Measurements from ENCODE around the gene PLD5. TPM values are rescaled to one million over a fixed set of nuclear protein-coding genes. Genes with fewer than 3 reads are reported as not detected.

The PLD5 gene
- polyA plus RNA-seq, 1 of the 3 experiments (the other 2 are of a cell fraction): 0.08 TPM

DNA sequence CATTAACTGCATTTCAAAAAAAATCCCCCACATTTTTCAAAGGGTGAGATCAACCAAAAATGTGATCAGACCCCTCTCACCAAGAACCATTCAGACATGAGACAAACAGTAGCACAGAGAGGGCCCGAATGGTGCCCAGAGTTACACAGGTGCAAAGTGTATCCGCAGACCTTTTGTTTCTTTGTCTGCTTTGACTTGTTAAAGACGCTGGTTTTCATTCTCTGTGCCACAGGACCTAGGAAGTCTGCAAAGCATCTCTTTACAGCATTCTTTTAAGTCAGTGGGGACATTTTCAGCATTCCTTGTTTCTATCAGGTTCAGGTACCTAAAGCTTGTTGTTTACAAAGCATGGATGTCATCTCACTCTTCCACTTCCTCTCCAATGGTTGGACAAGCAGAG, 438.4 kb downstream of the PLD5 start (continued):
- TF ChIP-seq, protein P1, sequence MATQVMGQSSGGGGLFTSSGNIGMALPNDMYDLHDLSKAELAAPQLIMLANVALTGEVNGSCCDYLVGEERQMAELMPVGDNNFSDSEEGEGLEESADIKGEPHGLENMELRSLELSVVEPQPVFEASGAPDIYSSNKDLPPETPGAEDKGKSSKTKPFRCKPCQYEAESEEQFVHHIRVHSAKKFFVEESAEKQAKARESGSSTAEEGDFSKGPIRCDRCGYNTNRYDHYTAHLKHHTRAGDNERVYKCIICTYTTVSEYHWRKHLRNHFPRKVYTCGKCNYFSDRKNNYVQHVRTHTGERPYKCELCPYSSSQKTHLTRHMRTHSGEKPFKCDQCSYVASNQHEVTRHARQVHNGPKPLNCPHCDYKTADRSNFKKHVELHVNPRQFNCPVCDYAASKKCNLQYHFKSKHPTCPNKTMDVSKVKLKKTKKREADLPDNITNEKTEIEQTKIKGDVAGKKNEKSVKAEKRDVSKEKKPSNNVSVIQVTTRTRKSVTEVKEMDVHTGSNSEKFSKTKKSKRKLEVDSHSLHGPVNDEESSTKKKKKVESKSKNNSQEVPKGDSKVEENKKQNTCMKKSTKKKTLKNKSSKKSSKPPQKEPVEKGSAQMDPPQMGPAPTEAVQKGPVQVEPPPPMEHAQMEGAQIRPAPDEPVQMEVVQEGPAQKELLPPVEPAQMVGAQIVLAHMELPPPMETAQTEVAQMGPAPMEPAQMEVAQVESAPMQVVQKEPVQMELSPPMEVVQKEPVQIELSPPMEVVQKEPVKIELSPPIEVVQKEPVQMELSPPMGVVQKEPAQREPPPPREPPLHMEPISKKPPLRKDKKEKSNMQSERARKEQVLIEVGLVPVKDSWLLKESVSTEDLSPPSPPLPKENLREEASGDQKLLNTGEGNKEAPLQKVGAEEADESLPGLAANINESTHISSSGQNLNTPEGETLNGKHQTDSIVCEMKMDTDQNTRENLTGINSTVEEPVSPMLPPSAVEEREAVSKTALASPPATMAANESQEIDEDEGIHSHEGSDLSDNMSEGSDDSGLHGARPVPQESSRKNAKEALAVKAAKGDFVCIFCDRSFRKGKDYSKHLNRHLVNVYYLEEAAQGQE (IDR thresholded peaks at IDR 0.05; ENCODE audit: low read depth, low read length): no peak
- no peak for TF ChIP-seq NRF1 (IDR thresholded peaks at IDR 0.05; ENCODE audit: low read depth, low read length)
- TF ChIP-seq TEAD4 (IDR thresholded peaks at IDR 0.05; ENCODE audit: borderline replicate concordance, insufficient read depth): no peak

DNA sequence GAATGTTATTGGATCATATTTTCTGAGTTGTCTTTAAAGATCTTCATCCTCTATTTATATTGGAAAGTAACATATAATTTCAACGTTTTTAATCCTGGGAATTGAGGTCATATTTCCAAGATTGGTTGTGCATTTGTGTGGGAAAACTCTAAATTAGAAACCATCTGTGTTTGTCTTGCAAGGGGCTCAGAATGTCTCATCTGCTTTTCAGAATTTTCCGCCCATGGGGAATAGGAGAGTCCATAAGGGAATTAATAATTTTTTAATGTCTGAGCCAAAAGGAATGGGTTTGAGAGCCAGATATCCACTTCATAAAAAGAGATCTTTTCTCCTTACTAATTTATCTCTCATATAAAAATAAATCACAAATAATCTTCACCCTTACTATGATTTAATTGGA, 440.8 kb downstream of the PLD5 start:
- TF ChIP-seq, protein P2, sequence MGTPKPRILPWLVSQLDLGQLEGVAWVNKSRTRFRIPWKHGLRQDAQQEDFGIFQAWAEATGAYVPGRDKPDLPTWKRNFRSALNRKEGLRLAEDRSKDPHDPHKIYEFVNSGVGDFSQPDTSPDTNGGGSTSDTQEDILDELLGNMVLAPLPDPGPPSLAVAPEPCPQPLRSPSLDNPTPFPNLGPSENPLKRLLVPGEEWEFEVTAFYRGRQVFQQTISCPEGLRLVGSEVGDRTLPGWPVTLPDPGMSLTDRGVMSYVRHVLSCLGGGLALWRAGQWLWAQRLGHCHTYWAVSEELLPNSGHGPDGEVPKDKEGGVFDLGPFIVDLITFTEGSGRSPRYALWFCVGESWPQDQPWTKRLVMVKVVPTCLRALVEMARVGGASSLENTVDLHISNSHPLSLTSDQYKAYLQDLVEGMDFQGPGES (IDR thresholded peaks at IDR 0.05; ENCODE audit: low read depth, low read length): no peak
- TF ChIP-seq NRF1 (IDR thresholded peaks at IDR 0.05; ENCODE audit: low read depth, low read length) (no peak), YY1 (IDR thresholded peaks at IDR 0.05; ENCODE audit: low read depth) (no peak), FOSL2 (IDR thresholded peaks at IDR 0.05; ENCODE audit: borderline replicate concordance, low read depth) (no peak), SIN3A (IDR thresholded peaks at IDR 0.05; ENCODE audit: borderline replicate concordance, low read depth, low read length) (no peak), GABPA (IDR thresholded peaks at IDR 0.05; ENCODE audit: low read depth) (no peak)

DNA sequence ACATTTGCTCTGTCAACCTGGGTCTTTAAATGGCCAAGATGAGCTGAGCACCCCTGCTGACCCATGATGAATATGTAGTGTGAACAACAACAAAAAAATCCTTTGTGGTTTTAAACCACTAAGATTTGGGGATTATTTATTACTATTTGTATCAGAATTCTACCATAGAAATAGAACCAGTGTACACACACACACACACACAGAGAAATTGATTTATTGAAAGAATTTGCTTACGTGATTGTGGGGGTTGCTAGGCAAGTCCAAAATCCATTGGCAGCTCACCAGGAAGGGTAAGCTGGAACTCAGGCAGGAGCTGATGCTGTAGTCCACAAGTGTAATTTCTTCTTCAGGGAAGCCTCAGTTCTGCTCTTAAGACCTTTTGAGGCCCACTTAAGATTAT, 443.1 kb downstream of the PLD5 start:
- H3K4me1 ChIP-seq (ENCODE audit: control insufficient read depth in 1 of 2, insufficient read depth in 2 of 2, low read depth in 1 of 2, low read length in 1 of 2): no peaks in the 10 kb centered on the region
- ChIA-PET CTCF (no interaction called here), POLR2A (no interaction called here)
- H3K9me2 ChIP-seq: no peaks in the 10 kb centered on the region
- H3K36me3 ChIP-seq (replicated peaks in 1 of 2; ENCODE audit: control insufficient read depth in 1 of 2, insufficient read depth in 2 of 2, low read length in 1 of 2): no peaks in the 10 kb centered on the region
- no peaks in the 10 kb centered on the region for H3K9me3 ChIP-seq
- H3K27me3 ChIP-seq (ENCODE audit: insufficient read depth): no peaks in the 10 kb centered on the region
- no peaks in the 10 kb centered on the region for H3F3A ChIP-seq (replicated peaks; ENCODE audit: insufficient read depth)
- DNase-seq: no peak
- H3K79me2 ChIP-seq (ENCODE audit: insufficient read depth): no peaks in the 10 kb centered on the region
- WGBS (ENCODE audit: low lambda C conversion rate): 43% methylated on average over 1 of the region's 1 CpG
- no peaks in the 10 kb centered on the region for H4K20me1 ChIP-seq (ENCODE audit: insufficient read depth)
- H3K4me3 ChIP-seq (ENCODE audit: low read depth in 2 of 2, low read length in 1 of 2): no peak overlapping the region
- H3K27ac ChIP-seq (ENCODE audit: low read depth in 2 of 2, low read length in 1 of 2): no peak overlapping the region
- no peak overlapping the region for H3K9ac ChIP-seq
- no peak overlapping the region for H2AFZ ChIP-seq (ENCODE audit: low read depth)
- no peak overlapping the region for H3K4me2 ChIP-seq
- TF ChIP-seq, protein P3, sequence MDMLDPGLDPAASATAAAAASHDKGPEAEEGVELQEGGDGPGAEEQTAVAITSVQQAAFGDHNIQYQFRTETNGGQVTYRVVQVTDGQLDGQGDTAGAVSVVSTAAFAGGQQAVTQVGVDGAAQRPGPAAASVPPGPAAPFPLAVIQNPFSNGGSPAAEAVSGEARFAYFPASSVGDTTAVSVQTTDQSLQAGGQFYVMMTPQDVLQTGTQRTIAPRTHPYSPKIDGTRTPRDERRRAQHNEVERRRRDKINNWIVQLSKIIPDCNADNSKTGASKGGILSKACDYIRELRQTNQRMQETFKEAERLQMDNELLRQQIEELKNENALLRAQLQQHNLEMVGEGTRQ (IDR thresholded peaks at IDR 0.05; ENCODE audit: borderline replicate concordance, low read depth, low read length): no peak
- TF ChIP-seq GABPA (IDR thresholded peaks at IDR 0.05; ENCODE audit: low read depth): no peak
- TF ChIP-seq SMC3 (IDR thresholded peaks at IDR 0.05; ENCODE audit: low read depth, low read length): no peak
- TF ChIP-seq RFX5 (IDR thresholded peaks at IDR 0.05; ENCODE audit: low read length): no peak
- TF ChIP-seq SIN3A (IDR thresholded peaks at IDR 0.05; ENCODE audit: borderline replicate concordance, low read depth, low read length): no peak
- TF ChIP-seq, protein P4, sequence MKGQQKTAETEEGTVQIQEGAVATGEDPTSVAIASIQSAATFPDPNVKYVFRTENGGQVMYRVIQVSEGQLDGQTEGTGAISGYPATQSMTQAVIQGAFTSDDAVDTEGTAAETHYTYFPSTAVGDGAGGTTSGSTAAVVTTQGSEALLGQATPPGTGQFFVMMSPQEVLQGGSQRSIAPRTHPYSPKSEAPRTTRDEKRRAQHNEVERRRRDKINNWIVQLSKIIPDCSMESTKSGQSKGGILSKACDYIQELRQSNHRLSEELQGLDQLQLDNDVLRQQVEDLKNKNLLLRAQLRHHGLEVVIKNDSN (IDR thresholded peaks at IDR 0.05; ENCODE audit: borderline replicate concordance, low read depth): no peak
- TF ChIP-seq POLR2AphosphoS5 (IDR thresholded peaks at IDR 0.05; ENCODE audit: low read depth, low read length): no peak
- TF ChIP-seq, protein P5, sequence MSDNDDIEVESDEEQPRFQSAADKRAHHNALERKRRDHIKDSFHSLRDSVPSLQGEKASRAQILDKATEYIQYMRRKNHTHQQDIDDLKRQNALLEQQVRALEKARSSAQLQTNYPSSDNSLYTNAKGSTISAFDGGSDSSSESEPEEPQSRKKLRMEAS (IDR thresholded peaks at IDR 0.05; ENCODE audit: low read depth): no peak
- no peak for TF ChIP-seq RAD21 (IDR thresholded peaks at IDR 0.05; ENCODE audit: low read length)
- TF ChIP-seq NFIC (IDR thresholded peaks at IDR 0.05; ENCODE audit: borderline replicate concordance): no peak
- no peak for TF ChIP-seq TCF12 (IDR thresholded peaks at IDR 0.05)
- TF ChIP-seq FOXJ3 (CRISPR knock-in tag; IDR thresholded peaks at IDR 0.05): no peak
- no peak for TF ChIP-seq EZH2phosphoT487 (IDR thresholded peaks at IDR 0.05; ENCODE audit: borderline replicate concordance, low read depth)

More for the DNA sequence above, 440.8 kb downstream of the PLD5 start:
- Histone ChIP-seq H3K9me3 (no peaks in the 10 kb centered on the region; the same call in 1 of the 2 replicates), H3K9ac (no peak overlapping the region), H2AFZ (ENCODE audit: low read depth) (no peak overlapping the region), H3K79me2 (ENCODE audit: insufficient read depth) (no peaks in the 10 kb centered on the region), H3K4me2 (no peak overlapping the region), H3K27ac (ENCODE audit: low read depth in 2 of 2, low read length in 1 of 2) (no peak overlapping the region), H3K36me3 (replicated peaks in 1 of 2; ENCODE audit: control insufficient read depth in 1 of 2, insufficient read depth in 2 of 2, low read length in 1 of 2) (peaks cover 0 to 4% of the 10 kb centered on the region in 2 experiments), H3K4me3 (ENCODE audit: low read depth in 2 of 2, low read length in 1 of 2) (no peak overlapping the region), H3K4me1 (ENCODE audit: control insufficient read depth in 1 of 2, insufficient read depth in 2 of 2, low read depth in 1 of 2, low read length in 1 of 2) (no peaks in the 10 kb centered on the region), H4K20me1 (ENCODE audit: insufficient read depth) (no peaks in the 10 kb centered on the region), H3K27me3 (ENCODE audit: insufficient read depth) (no peaks in the 10 kb centered on the region), H3K9me2 (no peaks in the 10 kb centered on the region), H3F3A (replicated peaks; ENCODE audit: insufficient read depth) (no peaks in the 10 kb centered on the region)
- DNase-seq: no peak
- POLR2A ChIA-PET: no interaction called here
- WGBS (ENCODE audit: low lambda C conversion rate): 17% methylated on average over 2 of the region's 2 CpGs
- CTCF ChIA-PET: interaction anchor here (0.7 kb wide), 1 partner anchor 19 kb away, joined by 3 read pairs; no protein-coding TSS in a partner anchor
